K562 (cell line): ENCODE measurements around the gene SLC25A21. TPM values are rescaled to one million over a fixed set of nuclear protein-coding genes. Genes with fewer than 3 reads are reported as not detected.

Experiments
- CEBPB ChIP-seq: fragments of 450-650 bp; IDR thresholded peaks from 2 replicates; pipeline ENCODE4 v1.6.1; 2016; ENCODE audit warnings: missing genetic modification characterization, missing compliant biosample characterization
- CSDE1 ChIP-seq, 2 experiments: fragments of 450-650 bp; IDR thresholded peaks; 2 replicates each; pipeline ENCODE4 v1.6.1; 2016; ENCODE audit warnings: mild to moderate bottlenecking in 1 of 2
- DIDO1 ChIP-seq: fragments of 450-650 bp; IDR thresholded peaks from 2 replicates; pipeline ENCODE4 v1.6.1; 2016; ENCODE audit warnings: low read depth, missing biosample characterization, missing genetic modification characterization
- DNMT1 ChIP-seq: fragments of 450-650 bp; IDR thresholded peaks from 2 replicates; pipeline ENCODE4 v1.6.1; 2016; ENCODE audit warnings: antibody characterized with exemption, mild to moderate bottlenecking
- HLTF ChIP-seq: fragments of 450-650 bp; IDR thresholded peaks from 2 replicates; pipeline ENCODE4 v1.6.1; 2016
- HNRNPH1 ChIP-seq: fragments of 200-400 bp; formaldehyde crosslinking; optimal IDR thresholded peaks from 2 replicates; pipeline ENCODE3; 2017; ENCODE audit warnings: low read depth, mild to moderate bottlenecking, low read length, moderate library complexity
- MBD1 ChIP-seq: fragments of 250-450 bp; sonication (Bioruptor Pico); IDR thresholded peaks from 2 replicates; pipeline ENCODE4 v1.8.0; 2022; ENCODE audit warnings: inconsistent platforms
- MXI1 ChIP-seq: IDR thresholded peaks from 2 replicates; pipeline ENCODE4 v1.6.1; 2011; ENCODE audit warnings: low read depth, mild to moderate bottlenecking, improper control_type of control experiment, low read length
- POLR2H ChIP-seq: IDR thresholded peaks from 2 replicates; pipeline ENCODE4 v1.6.1; 2016; ENCODE audit warnings: missing genetic modification characterization, low read depth, mild to moderate bottlenecking, control low read depth, missing compliant biosample characterization, moderate library complexity
- RFX5 ChIP-seq: IDR thresholded peaks from 2 replicates; pipeline ENCODE4 v1.6.1; 2011; ENCODE audit warnings: low read depth, mild to moderate bottlenecking, improper control_type of control experiment, low read length
- SIN3A ChIP-seq, 2 experiments: fragments of 150-350 bp in 1 of 2; IDR thresholded peaks; 2 replicates each; pipeline ENCODE4 v1.6.1; 2011 to 2016; ENCODE audit warnings: borderline replicate concordance in 2 of 2, low read depth in 2 of 2, low read length in 2 of 2, mild to moderate bottlenecking in 2 of 2, moderate library complexity in 2 of 2; ENCODE audit not compliant: control insufficient read depth in 1 of 2
- SMAD1 ChIP-seq: fragments of 150-350 bp; IDR thresholded peaks from 2 replicates; pipeline ENCODE4 v1.6.1; 2014; ENCODE audit warnings: low read length, low read depth; ENCODE audit not compliant: partially characterized antibody
- TSC22D4 ChIP-seq: fragments of 450-650 bp; IDR thresholded peaks from 2 replicates; pipeline ENCODE4 v1.6.1; 2016; ENCODE audit warnings: missing genetic modification characterization, missing biosample characterization, control low read depth
- U2AF2 ChIP-seq: fragments of 200-400 bp; formaldehyde crosslinking; optimal IDR thresholded peaks from 2 replicates; pipeline ENCODE3; 2017; ENCODE audit warnings: low read depth, mild to moderate bottlenecking, low read length
- YBX1 ChIP-seq: fragments of 450-650 bp; IDR thresholded peaks from 2 replicates; pipeline ENCODE4 v1.7.1; 2016; ENCODE audit warnings: mild to moderate bottlenecking
- ZBTB26 ChIP-seq: fragments of 450-650 bp; formaldehyde crosslinking; IDR thresholded peaks from 2 replicates; pipeline ENCODE4 v1.4.0; 2022; ENCODE audit warnings: missing genetic modification characterization
- ZNF282 ChIP-seq: sonication (generic); formaldehyde crosslinking; IDR thresholded peaks from 2 replicates; pipeline ENCODE4 v1.8.1; 2023; ENCODE audit warnings: missing genetic modification reagents
- ZNF318 ChIP-seq, 2 experiments: fragments of 450-650 bp; IDR thresholded peaks; 2 replicates each; pipeline ENCODE4 v1.6.1; 2016; ENCODE audit warnings: mild to moderate bottlenecking in 2 of 2, borderline replicate concordance in 1 of 2, low read depth in 1 of 2, moderate library complexity in 1 of 2
- ZNF77 ChIP-seq: fragments of 250-450 bp; sonication (Bioruptor Pico); IDR thresholded peaks from 2 replicates; pipeline ENCODE4 v1.5.0; 2020
- polyA plus RNA-seq, 8 experiments: library from polyadenylated mRNA; depleted of rRNA in 4 of 8; stranded (reverse) in 5 of 8; unstranded in 3 of 8; fragments of >200 nt; fragmentation: Nextera tagmentation in 2 of 8; fragmentation: Illumina TruSeq in 1 of 8; extraction: Ambion mirVana in 2 of 8; extraction: Trizol in 1 of 8; gene quantifications; 2 replicates each; pipeline versions ENCODE4 v1.2.1 to v1.2.3, GENCODE V29; 2011 to 2014; ENCODE audit warnings: inconsistent platforms in 1 of 8, missing spikeins in 1 of 8
- total RNA-seq, 7 experiments: library from RNA; depleted of rRNA in 6 of 7; stranded (reverse); fragments of >200 nt in 6 of 7; fragmentation: Illumina TruSeq in 2 of 7; extraction: Trizol in 2 of 7; gene quantifications; 2 replicates each; pipeline versions ENCODE4 v1.2.1 to v1.2.3, GENCODE V29; 2011 to 2021; ENCODE audit warnings: low replicate concordance in 1 of 7

Gene SLC25A21
- total and polyA plus RNA-seq, 9 of the 15 experiments (the other 6 are each of a cell fraction or from before 2014, with no cell fraction given): 15.2 to 46.7 (median 28.7) TPM

DNA sequence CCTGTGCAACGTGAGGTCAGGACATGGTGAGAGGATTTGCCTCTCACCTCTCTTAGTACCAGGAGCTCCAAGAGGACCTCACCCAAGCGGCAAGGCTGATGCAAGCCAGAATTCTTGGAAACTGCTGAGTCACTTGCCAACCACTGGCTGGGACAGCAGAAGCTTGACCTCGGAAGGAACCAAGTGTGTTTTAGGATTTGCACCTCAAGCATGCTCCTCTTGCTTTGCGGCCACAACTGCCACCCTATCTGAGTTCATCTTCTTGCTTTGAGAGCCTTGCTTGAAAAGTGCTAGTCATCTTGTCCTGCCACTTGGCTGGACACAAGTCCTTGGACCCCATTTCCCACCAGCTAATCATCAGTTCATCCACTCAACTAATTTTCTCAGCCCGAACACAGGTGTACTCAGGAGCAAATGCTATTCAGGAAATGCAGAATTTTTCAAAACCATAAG lies 195.8 kb downstream of the SLC25A21 start (continued):
- TF ChIP-seq POLR2H (tag) (peak; percentile 39; the same call in 1 of the 2 replicates), ZNF77 (CRISPR knock-in tag) (no peak), ZNF318 (IDR thresholded peaks at IDR 0.05; ENCODE audit: borderline replicate concordance in 1 of 2, low read depth in 1 of 2) (no peak), SMAD1 (no peak), TSC22D4 (tag) (no peak), HLTF (no peak), DIDO1 (tag) (no peak), DNMT1 (no peak), CEBPB (peak; percentile 68), YBX1 (no peak), MXI1 (no peak), CSDE1 (IDR thresholded peaks at IDR 0.05) (no peak), MBD1 (CRISPR knock-in tag) (no peak), RFX5 (no peak), ZBTB26 (no peak), SIN3A (IDR thresholded peaks at IDR 0.05; ENCODE audit: borderline replicate concordance in 2 of 2, control insufficient read depth in 1 of 2, low read depth in 2 of 2, low read length in 2 of 2) (no peak), ZNF282 (CRISPR knock-in tag) (no peak), HNRNPH1 (no peak), U2AF2 (no peak)
